Cardiac muscle cell (in vitro differentiated cells and primary cell): ENCODE measurements around the gene CBX4. TPM values are rescaled to one million over a fixed set of nuclear protein-coding genes. Genes with fewer than 3 reads are reported as not detected.

Source experiments
- DNase-seq, 2 donors: peaks; one replicate each; pipeline versions ENCODE4 v3.0.0 to v3.0.0-alpha.2; 2010 to 2017; ENCODE audit warnings: low read depth in 1 of 2, low spot score in 1 of 2
- H3K27ac ChIP-seq: fragments of 200-600 bp; sonication (generic); 2 replicates; pipeline ENCODE4 v1.5.1; 2016
- H3K27me3 ChIP-seq: fragments of 200-600 bp; sonication (generic); 2 replicates; pipeline ENCODE4 v1.6.0; 2016; ENCODE audit warnings: control low read depth
- H3K36me3 ChIP-seq: fragments of 200-600 bp; sonication (generic); 2 replicates; pipeline ENCODE4 v1.5.1; 2016; ENCODE audit warnings: control low read depth
- H3K4me1 ChIP-seq: fragments of 200-600 bp; sonication (generic); 2 replicates; pipeline ENCODE4 v1.8.1; 2017; ENCODE audit warnings: low read depth, mild to moderate bottlenecking, mixed run types
- H3K4me3 ChIP-seq: fragments of 200-600 bp; sonication (generic); 2 replicates; pipeline ENCODE4 v1.5.1; 2016; ENCODE audit warnings: mild to moderate bottlenecking
- H3K9me3 ChIP-seq: fragments of 200-600 bp; sonication (generic); 2 replicates; pipeline ENCODE4 v1.5.1; 2017; ENCODE audit warnings: low read depth, mild to moderate bottlenecking, control low read depth
- polyA plus RNA-seq: library from polyadenylated mRNA; unstranded; fragments of >200 nt; fragmentation: Nextera tagmentation; extraction: Ambion mirVana; gene quantifications from 2 replicates; pipeline ENCODE4 v1.2.1, GENCODE V29; 2016
- total RNA-seq: library from RNA; depleted of rRNA; stranded (reverse); fragments of >200 nt; gene quantifications from 2 replicates; pipeline ENCODE4 v1.2.3, GENCODE V29; 2016
- TF ChIP-seq, protein P1 (sequence below): IDR thresholded peaks from 2 replicates; pipeline ENCODE4 v1.5.1; 2012; ENCODE audit warnings: low read depth, mild to moderate bottlenecking, low read length

The CBX4 gene
- total and polyA plus RNA-seq, 2 experiments from 2014 or later: 43.6 to 91.6 TPM

DNA sequence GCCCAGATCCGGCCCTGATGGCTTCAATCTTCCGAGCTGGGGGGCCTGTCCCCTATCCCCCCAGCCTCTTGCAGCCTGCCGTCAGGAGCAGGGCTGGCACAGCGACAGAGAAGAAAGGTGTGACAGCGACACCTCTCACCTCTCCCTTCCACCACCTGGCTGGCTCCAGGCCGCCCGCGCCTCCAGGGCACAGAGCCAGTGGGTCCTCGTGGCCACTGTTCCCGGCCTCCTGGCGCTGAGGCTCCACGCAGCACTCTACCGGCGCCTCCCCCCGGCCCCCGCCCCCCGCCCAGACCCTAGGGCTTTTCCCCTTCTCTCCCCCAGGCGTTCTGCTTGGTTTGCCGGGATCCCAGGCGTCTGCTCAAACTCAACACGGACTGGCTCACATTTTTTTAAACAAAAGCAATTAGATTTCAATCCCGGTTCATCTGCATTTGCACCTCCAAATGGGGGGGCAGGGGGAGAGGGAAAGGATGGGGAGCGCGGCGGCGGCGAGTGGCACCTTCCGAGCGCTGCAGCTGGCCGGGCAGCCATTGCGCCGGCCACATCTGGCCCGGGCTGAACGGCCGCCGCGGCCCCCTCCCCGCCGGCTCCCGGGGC lies 29.6 kb downstream of the CBX4 start:
- H3K9me3 ChIP-seq: no peaks in the 10 kb centered on the region
- TF ChIP-seq, protein P1, sequence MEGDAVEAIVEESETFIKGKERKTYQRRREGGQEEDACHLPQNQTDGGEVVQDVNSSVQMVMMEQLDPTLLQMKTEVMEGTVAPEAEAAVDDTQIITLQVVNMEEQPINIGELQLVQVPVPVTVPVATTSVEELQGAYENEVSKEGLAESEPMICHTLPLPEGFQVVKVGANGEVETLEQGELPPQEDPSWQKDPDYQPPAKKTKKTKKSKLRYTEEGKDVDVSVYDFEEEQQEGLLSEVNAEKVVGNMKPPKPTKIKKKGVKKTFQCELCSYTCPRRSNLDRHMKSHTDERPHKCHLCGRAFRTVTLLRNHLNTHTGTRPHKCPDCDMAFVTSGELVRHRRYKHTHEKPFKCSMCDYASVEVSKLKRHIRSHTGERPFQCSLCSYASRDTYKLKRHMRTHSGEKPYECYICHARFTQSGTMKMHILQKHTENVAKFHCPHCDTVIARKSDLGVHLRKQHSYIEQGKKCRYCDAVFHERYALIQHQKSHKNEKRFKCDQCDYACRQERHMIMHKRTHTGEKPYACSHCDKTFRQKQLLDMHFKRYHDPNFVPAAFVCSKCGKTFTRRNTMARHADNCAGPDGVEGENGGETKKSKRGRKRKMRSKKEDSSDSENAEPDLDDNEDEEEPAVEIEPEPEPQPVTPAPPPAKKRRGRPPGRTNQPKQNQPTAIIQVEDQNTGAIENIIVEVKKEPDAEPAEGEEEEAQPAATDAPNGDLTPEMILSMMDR: no peak
- no peaks in the 10 kb centered on the region for H3K36me3 ChIP-seq
- DNase-seq: no peak
- H3K4me3 ChIP-seq: peak overlapping the region; percentile 28
- H3K27me3 ChIP-seq: peaks cover 82% of the 10 kb centered on the region
- peaks cover 24% of the 10 kb centered on the region for H3K4me1 ChIP-seq
- peak overlapping the region; percentile 88 for H3K27ac ChIP-seq

DNA sequence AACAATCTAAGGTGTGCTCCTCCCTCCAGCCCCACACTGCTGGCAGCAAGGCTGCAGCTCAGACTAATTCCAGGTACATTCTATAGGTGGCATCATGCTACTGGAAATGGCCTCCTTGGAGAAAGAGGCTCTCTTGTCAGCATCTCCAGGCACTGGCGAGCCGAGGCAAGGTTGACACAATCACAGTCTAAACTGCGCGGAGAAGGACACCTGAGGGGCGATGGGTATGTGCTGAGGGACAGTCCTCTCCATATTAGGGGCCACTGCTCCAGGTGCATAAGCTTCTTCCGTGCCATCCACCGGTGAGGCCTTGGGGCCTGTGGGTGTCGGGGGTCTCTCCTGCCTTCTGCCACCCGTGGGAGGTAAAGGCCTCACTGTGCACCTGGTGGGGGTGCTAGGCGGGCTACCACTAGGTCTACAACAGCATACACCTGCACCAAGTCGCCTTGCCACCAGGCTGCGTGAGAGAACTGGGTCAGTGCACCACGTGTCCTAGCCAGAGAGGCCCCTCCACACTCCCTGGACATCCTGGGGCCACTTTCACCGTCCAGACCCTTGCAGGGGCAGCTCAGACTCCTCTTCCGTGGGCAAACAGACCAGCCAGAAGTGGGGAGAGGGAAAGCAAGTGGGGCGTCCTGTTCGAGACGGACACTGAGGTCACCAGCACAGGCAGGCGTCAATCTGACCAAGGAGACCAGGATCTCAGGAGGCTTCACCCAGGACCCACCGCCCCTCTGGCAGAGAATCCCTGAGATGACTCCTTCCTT lies 30.3 kb downstream of the CBX4 start:
- H3K4me3 ChIP-seq: no peak overlapping the region
- H3K4me1 ChIP-seq: peaks cover 23% of the 10 kb centered on the region
- TF ChIP-seq, protein P1: no peak

DNA sequence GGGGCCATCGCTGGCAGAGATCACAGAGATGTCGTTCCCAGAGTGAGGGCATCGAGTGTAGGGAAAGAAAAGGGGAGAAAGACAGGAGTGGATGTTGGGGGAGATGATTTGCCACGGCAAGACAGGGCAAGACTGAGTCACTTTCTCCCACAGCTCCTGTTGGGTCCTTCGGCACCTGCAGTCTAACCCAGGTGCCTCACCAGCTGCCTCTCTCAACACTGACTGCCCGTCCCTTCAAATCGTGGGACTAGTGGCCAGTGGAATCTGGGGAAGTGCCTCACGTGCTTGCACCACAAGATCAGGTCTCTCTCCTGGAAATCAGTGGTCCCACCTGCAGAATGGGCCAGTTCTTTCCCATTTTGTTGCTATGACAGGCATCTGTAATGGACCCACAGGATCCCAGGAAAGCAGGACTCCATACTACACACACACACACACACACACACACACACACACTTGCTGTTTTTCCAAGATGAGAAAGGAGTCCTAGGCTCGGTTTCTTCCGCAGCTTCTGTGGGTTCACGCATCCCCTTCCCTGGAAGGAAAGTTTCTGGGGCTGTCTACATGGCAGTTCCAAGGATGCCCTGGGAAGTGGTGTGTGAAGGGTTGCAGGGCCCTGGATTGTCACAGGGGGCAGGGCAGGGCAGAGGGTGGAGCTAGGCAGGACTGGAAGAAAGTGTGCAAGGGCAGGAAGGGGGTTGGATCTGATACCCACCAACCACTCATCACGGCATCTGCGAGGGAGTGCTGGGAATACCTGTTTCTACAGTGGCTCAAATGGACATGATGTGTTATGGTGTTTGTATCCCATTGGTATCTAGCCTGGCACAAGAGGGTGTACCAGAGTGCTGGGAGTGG lies 32.1 kb downstream of the CBX4 start:
- H3K4me1 ChIP-seq: peaks cover 12% of the 10 kb centered on the region
- DNase-seq: no peak
- H3K27me3 ChIP-seq: peaks cover 87% of the 10 kb centered on the region
- no peaks in the 10 kb centered on the region for H3K9me3 ChIP-seq
- no peak overlapping the region for H3K4me3 ChIP-seq
- H3K36me3 ChIP-seq: no peaks in the 10 kb centered on the region
- TF ChIP-seq, protein P1: no peak
- no peak overlapping the region for H3K27ac ChIP-seq

More for the DNA sequence above, 30.3 kb downstream of the CBX4 start:
- Histone ChIP-seq H3K36me3 (no peaks in the 10 kb centered on the region), H3K27me3 (peaks cover 82% of the 10 kb centered on the region), H3K27ac (peak overlapping the region; percentile 88), H3K9me3 (no peaks in the 10 kb centered on the region)
- peak in 1 of 2 donors; percentile 60 for DNase-seq

DNA sequence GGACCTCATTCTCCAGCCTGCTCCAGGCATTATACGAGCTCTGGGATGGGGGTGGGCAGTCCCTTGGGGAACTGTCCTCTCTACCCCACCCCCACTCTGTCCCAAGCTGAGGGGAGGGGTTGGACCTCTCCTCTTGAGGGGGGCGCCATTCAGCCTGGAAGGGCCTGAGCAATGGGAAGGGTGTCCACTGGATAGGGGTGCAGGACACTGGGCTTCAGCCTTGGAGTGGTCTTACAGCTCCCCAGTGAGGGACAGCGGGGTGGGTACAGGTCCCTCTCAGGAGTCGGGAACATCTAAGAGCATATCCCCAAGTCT lies 32.8 kb downstream of the CBX4 start:
- Histone ChIP-seq H3K27ac (no peak overlapping the region), H3K4me1 (peaks cover 6% of the 10 kb centered on the region), H3K4me3 (no peak overlapping the region), H3K36me3 (no peaks in the 10 kb centered on the region), H3K9me3 (no peaks in the 10 kb centered on the region), H3K27me3 (peaks cover 87% of the 10 kb centered on the region)
- TF ChIP-seq, protein P1: no peak
- no peak for DNase-seq

DNA sequence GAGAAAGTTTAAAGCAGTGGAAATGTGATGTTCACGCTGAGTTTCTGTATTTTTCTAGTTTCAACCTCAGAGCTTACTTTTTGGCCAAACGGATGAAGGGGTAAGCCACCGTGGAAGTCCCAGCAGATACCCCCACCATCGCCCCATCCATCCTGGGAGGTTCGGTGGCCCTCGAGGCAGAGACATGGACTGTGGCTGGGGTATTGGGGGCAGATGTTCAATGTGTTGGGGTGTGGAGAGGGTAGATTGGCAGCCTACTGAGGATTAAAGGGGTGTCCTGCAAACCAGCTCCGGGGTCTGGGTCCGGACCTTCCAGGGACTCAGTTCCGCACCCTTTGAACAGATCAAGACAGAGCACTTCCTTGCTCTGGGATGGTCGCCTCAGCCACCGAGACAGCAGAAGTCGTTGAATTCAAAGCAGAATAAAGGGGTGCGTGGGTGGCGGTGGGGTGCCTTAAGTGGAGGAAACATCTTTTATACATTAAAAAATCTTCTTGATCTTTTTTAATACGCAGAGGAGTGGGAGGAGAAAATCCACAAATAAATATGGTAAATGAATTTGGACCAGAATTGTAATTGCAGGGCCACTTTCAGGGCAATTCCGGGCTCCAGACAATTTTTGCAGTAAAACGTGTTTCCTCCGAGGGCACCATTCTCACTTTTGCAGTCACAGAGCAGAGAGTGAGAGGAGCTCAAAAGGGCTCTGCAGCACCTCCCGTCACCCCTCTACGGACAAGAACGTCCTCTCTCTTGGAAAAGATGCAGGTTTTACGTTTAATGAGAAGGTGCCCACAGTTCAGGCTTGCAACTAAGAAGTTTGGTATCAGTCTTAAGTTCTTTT lies 34.2 kb downstream of the CBX4 start:
- H3K27me3 ChIP-seq: peaks cover 96% of the 10 kb centered on the region
- DNase-seq: no peak
- no peaks in the 10 kb centered on the region for H3K9me3 ChIP-seq
- H3K27ac ChIP-seq: no peak overlapping the region
- H3K4me1 ChIP-seq: peaks cover 6% of the 10 kb centered on the region
- no peaks in the 10 kb centered on the region for H3K36me3 ChIP-seq
- TF ChIP-seq, protein P1: no peak
- no peak overlapping the region for H3K4me3 ChIP-seq
